ENCODE measurements around the gene CRLF2.
"Not testable (repeated sequence)": the region's sequence is repeated elsewhere in the genome, so short reads cannot be mapped to it uniquely, and the experiment has no call there.

CRLF2 gene

DNA sequence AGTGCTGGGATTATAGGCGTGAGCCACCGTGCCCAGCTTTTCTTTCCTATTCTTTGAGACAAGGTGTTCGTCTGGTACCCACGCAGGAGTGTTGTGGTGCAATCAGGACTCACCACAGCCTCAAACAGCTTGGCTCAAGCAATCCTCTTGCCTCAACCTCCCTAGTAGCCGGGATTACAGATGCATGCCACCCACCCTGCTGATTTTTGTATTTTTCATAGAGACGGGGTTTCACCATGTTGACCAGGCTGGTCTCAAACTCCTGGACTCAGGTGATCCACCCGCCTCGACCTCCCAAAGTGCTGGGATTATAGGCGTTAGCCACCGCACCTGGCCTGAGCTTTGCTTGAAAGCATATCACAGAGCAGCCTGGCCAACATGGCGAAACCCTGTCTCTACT lies 1.5 kb upstream of the CRLF2 start:
- no peak for DNase-seq

- no peak for DNase-seq
Observed at GRCh38 chrX:1210844-1211243, 1.6 kb downstream of the CRLF2 start.

GRCh38 chrX:1207496-1208025 lies 4.9 kb downstream of the CRLF2 start:
- DNase-seq: no peak

DNA sequence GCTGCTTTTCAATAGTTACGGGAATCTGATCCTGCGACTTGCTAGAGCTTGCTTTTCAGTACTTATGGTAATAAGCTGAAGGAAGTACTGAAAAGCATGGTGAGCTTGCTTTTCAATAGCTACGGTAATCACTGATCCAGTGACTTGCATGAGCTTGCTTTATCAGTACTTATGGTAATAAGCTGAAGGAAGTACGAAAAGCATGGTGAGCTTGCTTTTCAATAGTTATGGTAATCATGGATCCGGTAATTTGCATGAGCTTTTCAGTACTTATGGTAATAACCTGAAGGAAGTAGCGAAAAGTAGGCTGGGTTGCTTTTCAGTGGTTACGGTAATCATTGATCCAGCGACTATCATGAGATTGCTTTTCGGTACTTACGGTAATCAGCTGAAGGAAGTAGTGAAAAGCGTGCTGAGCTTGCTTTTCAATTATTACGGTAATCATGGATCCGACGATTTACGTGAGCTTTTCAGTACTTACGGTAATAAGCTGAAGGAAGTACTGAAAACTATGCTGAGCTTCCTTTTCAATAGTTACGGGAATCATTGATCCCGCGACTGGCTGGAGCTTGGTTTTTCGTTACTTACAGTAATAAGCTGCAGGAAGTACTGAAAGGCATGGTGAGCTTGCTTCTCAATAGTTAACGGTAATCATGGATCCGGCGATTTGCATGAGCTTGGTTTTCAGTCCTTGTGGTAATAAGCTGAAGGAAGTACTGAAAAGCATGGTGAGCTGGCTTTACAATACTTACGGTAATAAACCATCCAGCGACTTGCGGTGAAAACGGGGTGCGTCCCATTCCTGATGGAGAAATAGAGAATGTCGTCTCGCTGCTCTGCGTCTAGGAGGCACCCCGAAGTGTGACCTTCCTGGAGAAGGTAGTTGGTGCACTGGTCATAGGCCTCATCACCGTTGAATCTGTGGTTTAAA lies 6.5 kb downstream of the CRLF2 start:
- DNase-seq: peak; percentile 64

DNA sequence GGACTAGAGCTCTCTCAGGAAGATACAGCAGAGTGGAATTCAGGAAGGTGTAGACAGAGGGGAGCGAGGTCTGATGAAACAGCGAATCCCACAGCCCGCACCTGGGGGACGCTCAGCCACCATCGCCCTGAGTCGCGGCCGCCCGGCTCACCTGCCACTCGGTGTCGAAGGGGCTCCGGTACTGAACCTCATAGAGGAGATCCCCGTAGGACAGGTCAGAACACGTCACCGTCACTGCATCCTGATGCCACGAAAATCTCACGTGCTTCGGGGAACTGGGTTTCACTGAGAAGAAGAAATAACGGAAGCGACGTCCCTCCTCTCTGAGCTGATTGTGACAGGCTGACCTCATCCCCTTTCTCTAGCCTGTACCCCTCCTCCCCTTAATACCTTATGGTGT lies 10.2 kb downstream of the CRLF2 start:
- no peak for DNase-seq

GRCh38 chrX:1196436-1196835 lies 16.0 kb downstream of the CRLF2 start:
- no peak for DNase-seq

GRCh38 chrX:1192196-1192595 lies 20.3 kb downstream of the CRLF2 start:
- not testable (repeated sequence) for DNase-seq

- no peak for DNase-seq
Observed at GRCh38 chrX:1190596-1191145, 21.8 kb downstream of the CRLF2 start.

- DNase-seq: no peak
Observed at GRCh38 chrX:1185561-1185960, 26.9 kb downstream of the CRLF2 start.

DNA sequence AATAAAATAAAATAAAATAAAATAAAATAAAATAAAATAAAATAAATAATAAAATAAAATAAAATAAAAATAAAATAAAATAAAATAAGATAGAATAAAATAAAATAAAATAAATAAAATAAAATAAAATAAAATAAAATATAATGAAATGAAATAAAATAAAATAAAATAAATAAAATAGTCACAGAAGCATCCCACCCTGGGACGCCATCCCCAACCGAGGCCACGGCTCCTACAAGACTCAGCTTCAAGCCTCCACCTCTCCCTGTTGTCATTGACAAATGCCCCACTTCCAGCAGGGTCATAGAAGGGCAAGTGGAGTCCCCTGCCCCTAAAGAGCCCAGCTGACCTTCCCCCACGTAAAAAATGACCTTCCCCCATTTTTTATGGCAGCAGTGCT lies 30.2 kb downstream of the CRLF2 start:
- DNase-seq: no peak

GRCh38 chrX:1181661-1182060 lies 30.8 kb downstream of the CRLF2 start:
- not testable (repeated sequence) for DNase-seq

DNA sequence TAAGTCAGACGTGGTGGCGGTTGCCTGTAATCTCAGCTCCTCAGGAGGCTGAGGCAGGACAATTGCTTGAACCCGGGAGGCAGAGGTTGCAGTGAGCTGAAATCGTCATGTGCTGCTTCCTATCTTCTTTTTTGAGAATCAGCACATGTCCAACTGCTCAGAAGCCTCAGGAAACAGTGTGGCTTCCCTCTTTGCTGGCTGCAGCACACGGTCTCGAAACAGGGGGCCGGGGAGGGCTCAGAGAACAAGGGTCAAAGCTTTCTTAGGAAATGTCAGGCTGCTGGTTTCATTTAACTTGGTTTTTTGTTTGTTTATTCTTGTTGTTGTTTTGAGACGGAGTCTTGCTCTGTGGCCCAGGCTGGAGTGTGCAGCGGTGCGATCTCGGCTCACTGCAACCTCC lies 31.3 kb downstream of the CRLF2 start:
- DNase-seq: no peak

DNA sequence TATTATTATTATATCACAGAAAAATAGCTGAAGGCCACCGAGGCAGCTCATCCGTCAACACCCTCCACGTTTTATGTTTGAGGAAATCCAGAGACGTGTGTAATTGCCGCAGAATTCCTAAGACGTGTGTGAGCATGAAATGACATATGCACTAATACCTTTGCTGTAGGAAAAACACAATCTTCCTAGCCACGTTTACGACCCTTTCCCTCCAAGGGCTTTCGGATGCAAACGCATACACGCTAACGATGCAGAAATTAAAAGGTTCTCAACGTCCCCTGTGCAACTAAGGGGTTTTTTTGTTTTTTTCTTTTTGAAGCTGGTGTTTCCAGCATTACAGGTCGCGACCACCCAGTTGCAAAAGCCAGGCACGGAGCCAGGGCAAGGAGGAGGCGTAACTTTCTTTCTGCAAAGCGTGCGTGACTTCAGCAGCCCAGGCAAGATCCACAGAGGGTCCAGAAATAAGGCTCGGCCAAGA lies 33.8 kb downstream of the CRLF2 start:
- DNase-seq: peak; percentile 35

DNA sequence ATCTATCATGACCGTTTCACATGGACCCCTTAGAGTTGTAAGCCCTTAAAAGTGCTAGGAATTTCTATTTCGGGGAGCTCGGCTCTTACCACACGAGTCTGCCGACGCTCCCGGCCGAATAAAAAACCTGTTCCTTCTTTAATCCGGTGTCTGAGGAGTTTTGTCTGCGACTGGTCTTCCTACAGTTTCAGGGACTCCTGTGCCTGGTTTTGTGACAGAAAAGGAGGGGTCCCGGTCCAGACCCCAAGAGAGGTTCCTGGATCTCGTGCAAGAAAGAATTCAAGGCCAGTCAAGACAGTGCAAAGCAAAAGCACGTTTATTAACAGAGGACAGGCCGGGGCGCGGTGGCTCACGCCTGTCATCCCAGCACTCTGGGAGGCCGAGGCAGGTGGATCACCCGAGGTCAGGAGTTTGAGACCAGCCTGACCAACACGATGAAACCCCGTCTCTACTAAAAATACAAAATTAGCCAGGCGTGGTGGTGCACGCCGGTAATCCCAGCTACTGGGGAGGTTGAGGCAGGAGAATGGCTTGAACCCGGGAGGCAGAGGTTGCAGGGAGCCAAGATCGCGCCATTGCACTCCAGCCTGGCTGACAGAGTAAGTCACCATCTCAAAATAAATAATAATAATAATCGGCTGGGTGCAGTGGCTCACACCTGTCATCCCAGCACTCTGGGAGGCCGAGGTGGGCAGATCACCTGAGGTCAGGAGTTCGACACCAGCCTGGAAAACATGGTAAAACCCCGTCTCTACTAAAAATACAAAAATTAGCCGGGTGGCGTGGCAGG lies 35.7 kb downstream of the CRLF2 start:
- not testable (repeated sequence) for DNase-seq

DNA sequence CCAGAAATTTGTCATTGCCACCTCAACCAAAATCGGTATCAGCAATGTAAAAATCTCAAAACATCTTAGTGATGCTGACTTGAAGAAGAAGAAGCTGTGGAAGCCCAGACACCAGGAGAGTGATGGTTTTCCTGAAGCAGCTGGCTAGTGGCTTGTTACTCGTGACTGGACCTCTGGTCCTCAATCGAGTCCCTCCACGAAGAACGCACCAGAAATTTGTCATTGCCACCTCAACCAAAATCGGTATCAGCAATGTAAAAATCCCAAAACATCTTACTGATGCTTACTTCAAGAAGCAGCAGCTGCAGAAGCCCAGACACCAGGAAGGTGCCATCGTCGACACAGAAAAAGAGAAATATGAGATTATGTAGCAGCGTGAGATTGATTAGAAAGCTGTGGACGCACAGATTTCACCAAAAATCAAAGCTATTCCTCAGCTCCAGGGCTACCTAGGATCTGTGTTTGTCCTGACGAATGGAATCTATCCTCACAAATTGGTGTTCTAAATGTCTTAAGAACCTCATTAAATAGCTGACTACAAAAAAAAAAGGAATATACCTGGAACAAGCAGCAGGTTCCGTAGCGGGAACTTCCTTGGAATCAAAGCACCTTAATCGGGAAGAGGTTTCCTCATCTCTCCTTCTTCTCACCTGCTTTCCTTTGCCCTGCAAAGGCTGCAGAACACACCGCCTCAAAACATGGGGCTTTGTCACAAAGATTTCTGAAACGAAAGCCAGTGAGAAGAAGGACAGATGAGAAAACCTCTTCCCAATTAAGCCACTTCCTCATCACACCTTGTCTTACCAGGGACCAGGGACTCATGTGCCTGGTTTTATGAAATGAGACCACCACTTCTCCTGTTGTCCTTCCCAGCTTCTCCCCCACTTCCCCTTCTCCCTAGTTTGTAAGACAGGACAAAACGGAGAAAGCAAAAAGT lies 37.6 kb downstream of the CRLF2 start:
- DNase-seq: not testable (repeated sequence)

DNA sequence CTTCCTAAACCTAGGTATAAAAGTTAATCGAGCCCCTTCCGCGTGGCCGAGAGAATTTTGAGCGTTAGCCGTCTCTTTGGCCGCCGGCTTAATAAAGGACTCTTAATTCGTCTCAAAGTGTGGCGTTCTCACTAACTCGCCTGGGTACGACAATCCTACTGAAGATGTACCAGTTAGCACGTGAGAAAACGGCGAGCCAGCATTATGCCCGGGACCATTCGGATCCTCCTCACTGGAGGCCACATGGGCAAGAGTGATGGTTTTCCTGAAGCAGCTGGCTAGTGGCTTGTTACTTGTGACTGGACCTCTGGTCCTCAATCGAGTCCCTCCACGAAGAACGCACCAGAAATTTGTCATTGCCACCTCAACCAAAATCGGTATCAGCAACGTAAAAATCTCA lies 39.0 kb downstream of the CRLF2 start:
- not testable (repeated sequence) for DNase-seq

GRCh38 chrX:1172496-1172895 lies 40.0 kb downstream of the CRLF2 start:
- DNase-seq: no peak

DNA sequence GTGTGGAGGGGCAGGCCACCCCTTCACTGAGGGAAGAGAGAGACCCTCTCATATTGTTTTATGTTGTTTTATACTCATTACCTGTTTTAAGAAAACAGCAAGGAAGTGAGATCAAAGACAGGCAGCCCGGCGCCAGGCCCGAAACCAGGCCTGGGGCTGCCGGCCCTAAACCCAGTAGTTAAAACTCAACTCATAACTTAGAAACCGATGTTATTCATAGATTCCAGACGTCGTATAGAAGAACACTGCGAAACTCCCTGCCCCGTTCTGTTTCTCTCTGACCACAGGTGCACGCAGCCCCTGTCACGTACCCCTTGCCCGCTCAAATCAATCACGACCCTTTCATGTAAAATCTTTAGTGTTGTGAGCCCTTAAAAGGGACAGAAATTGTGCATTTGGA lies 40.5 kb downstream of the CRLF2 start:
- DNase-seq: not testable (repeated sequence)

DNA sequence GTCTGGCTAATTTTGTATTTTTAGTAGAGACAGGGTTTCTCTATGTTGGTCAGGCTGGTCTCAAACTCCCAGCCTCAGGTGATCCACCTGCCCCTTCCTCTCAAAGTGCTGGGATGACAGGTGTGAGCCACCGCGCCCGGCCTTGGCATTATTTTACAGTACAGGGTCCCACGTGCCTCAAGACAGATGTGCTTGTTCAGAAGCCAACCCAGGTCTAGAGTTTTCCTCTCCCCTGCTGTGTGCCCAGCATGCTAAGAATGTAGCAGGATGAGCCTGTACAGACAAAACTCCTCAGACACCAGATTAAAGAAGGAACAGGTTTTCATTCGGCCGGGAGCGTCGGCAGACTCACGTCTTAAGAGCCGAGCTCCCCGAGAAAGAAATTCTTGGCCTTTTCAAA lies 42.2 kb downstream of the CRLF2 start:
- no peak for DNase-seq

- DNase-seq: no peak
Observed at GRCh38 chrX:1169189-1169588, 43.3 kb downstream of the CRLF2 start.

DNA sequence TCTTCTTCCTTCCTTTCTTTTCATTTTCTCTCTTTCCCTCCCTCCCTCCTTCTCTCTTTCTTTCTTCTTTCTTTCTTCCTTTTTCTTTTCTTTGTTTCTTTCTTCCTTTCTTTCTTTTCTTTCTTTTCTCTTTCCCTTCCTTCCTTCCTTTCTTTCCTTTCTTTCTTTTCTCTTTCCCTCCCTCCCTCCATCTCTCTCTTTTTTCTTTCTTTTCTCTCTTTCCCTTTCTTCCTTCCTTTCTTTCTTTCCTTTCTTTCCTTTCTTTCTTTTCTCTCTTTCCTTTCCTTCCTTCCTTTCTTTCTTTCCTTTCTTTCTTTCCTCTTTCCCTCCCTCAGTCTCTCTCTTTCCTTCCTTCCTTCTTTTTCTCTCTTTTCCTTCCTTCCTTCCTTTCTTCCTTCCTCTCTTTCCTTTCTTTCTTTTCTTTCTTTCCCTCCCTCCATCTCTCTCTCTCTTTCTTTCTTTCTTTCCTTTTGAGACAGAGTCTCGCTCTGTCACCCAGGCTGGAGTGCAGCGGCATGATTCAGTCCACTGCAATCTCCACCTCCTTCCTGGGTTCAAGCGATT lies 44.4 kb downstream of the CRLF2 start:
- no peak for DNase-seq

- DNase-seq: peak; percentile 24
Observed at GRCh38 chrX:1167466-1167865, 45.0 kb downstream of the CRLF2 start.

All from central memory CD4-positive, alpha-beta T cell (primary cell).